NCI-H2171 treated with DMSO at 0.1 percent for 48 hours (cell line): ENCODE measurements around the gene NENF.
"Not testable (repeated sequence)": the region's sequence is repeated elsewhere in the genome, so short reads cannot be mapped to it uniquely, and the experiment has no call there.

ENCODE experiments used
- DNase-seq: peaks from one replicate; lab custom pipeline; 2025; lab: John Stamatoyannopoulos, UW

The NENF gene

GRCh38 chr1:212460376-212460775 lies 27.7 kb downstream of the NENF start:
- DNase-seq = no peak

GRCh38 chr1:212461916-212462660 lies 29.4 kb downstream of the NENF start:
- DNase-seq = no peak

GRCh38 chr1:212463565-212464285 lies 31.0 kb downstream of the NENF start:
- DNase-seq = peak; percentile 88

GRCh38 chr1:212465311-212465710 lies 32.6 kb downstream of the NENF start:
- no peak for DNase-seq

GRCh38 chr1:212466437-212466836 lies 33.7 kb downstream of the NENF start:
- DNase-seq = no peak

- DNase-seq = no peak
Observed at GRCh38 chr1:212466898-212467650, 34.4 kb downstream of the NENF start.

GRCh38 chr1:212467843-212468482 lies 35.2 kb downstream of the NENF start:
- no peak for DNase-seq

- no peak for DNase-seq
Observed at GRCh38 chr1:212470059-212470458, 37.3 kb downstream of the NENF start.

GRCh38 chr1:212471286-212471685 lies 38.6 kb downstream of the NENF start:
- DNase-seq = no peak

- DNase-seq = no peak
Observed at GRCh38 chr1:212471891-212472675, 39.4 kb downstream of the NENF start.

- DNase-seq = no peak
Observed at GRCh38 chr1:212473729-212474128, 41.0 kb downstream of the NENF start.

GRCh38 chr1:212475151-212475550 lies 42.4 kb downstream of the NENF start:
- DNase-seq = no peak

- not testable (repeated sequence) for DNase-seq
Observed at GRCh38 chr1:212475831-212476230, 43.1 kb downstream of the NENF start.

GRCh38 chr1:212477014-212477679 lies 44.4 kb downstream of the NENF start:
- DNase-seq = peak; percentile 91

GRCh38 chr1:212477680-212478466 lies 45.2 kb downstream of the NENF start:
- DNase-seq = no peak

- DNase-seq = no peak
Observed at GRCh38 chr1:212478467-212479025, 45.8 kb downstream of the NENF start.

GRCh38 chr1:212479188-212479587 lies 46.5 kb downstream of the NENF start:
- no peak for DNase-seq

GRCh38 chr1:212480711-212481437 lies 48.2 kb downstream of the NENF start:
- not testable (repeated sequence) for DNase-seq

- DNase-seq = no peak
Observed at GRCh38 chr1:212481438-212481767, 48.7 kb downstream of the NENF start.
